ENCODE results near the gene B4GALT4.

GRCh38 chr3:119222391-119222790 lies 18.3 kb downstream of the B4GALT4 start:
- TF ChIP-seq RAD21 (IDR thresholded peaks at IDR 0.05; ENCODE audit: low read length): no peak
- TF ChIP-seq REST (IDR thresholded peaks at IDR 0.05; ENCODE audit: low read depth, low read length): no peak
- no peak for TF ChIP-seq CTCF (IDR thresholded peaks at IDR 0.05)
- TF ChIP-seq POLR2AphosphoS5 (IDR thresholded peaks at IDR 0.05; ENCODE audit: low read depth, low read length): no peak
- TF ChIP-seq EP300 (IDR thresholded peaks at IDR 0.05; ENCODE audit: borderline replicate concordance in 1 of 2, low read depth in 1 of 2, low read length in 1 of 2): no peak
- no peak for TF ChIP-seq USF1 (IDR thresholded peaks at IDR 0.05; ENCODE audit: borderline replicate concordance, low read depth)
- no peak for TF ChIP-seq ELF1 (IDR thresholded peaks at IDR 0.05)
- no peak for TF ChIP-seq USF2 (IDR thresholded peaks at IDR 0.05; ENCODE audit: borderline replicate concordance, low read depth, low read length)
- no peak for TF ChIP-seq CHD2 (IDR thresholded peaks at IDR 0.05; ENCODE audit: low read length, partially characterized antibody)
